SU-DHL-6 (cell line): ENCODE data around the gene TRIM32.

Source experiments
- H2AFZ ChIP-seq: fragments of 200-600 bp; sonication (generic); 2 replicates; pipeline ENCODE4 v1.6.1; 2014; ENCODE audit warnings: low read depth, mild to moderate bottlenecking, moderate library complexity, mixed read lengths, antibody characterized with exemption, low read length; ENCODE audit not compliant: severe bottlenecking
- H3F3A ChIP-seq: fragments of 200-600 bp; shearing (Covaris generic); 2 replicates; pipeline ENCODE4 v1.6.0; 2016; ENCODE audit warnings: antibody characterized with exemption, mild to moderate bottlenecking; ENCODE audit not compliant: insufficient read depth
- H3K27ac ChIP-seq: fragments of 200-600 bp; sonication (generic); 2 replicates; pipeline ENCODE4 v1.5.1; 2016; ENCODE audit warnings: low read depth, mild to moderate bottlenecking, low read length, moderate library complexity, mixed read lengths
- H3K27me3 ChIP-seq: fragments of 200-600 bp; sonication (generic), shearing (Covaris generic); 2 replicates; pipeline ENCODE4 v1.6.0; 2014; ENCODE audit warnings: mild to moderate bottlenecking, low read length
- H3K36me3 ChIP-seq: fragments of 200-600 bp; sonication (generic); 2 replicates; pipeline ENCODE4 v1.6.1; 2014; ENCODE audit warnings: mild to moderate bottlenecking, low read length, mixed read lengths
- H3K4me2 ChIP-seq: fragments of 300-600, 200-600 bp; shearing (Covaris generic), sonication (generic); 2 replicates; pipeline ENCODE4 v1.6.0; 2014; ENCODE audit warnings: low read length, low read depth, mild to moderate bottlenecking; ENCODE audit not compliant: poor library complexity, severe bottlenecking
- H3K4me3 ChIP-seq: fragments of 200-600 bp; sonication (generic); 2 replicates; pipeline ENCODE4 v1.5.1; 2014; ENCODE audit warnings: antibody characterized with exemption, low read length, mild to moderate bottlenecking, mixed read lengths; ENCODE audit not compliant: insufficient read depth, poor library complexity, severe bottlenecking
- H3K79me2 ChIP-seq: fragments of 200-600 bp; sonication (generic); 2 replicates; pipeline ENCODE4 v1.6.1; 2014; ENCODE audit warnings: mild to moderate bottlenecking, low read length, moderate library complexity; ENCODE audit not compliant: insufficient read depth
- H3K9ac ChIP-seq: fragments of 200-600 bp; sonication (generic); 2 replicates; pipeline ENCODE4 v1.7.0; 2014; ENCODE audit warnings: mild to moderate bottlenecking, low read length
- H3K9me2 ChIP-seq: fragments of 200-600 bp; sonication (generic); replicated peaks from 2 replicates; pipeline ENCODE4 v1.6.1; 2014; ENCODE audit warnings: low read length; ENCODE audit not compliant: insufficient read depth
- H3K9me3 ChIP-seq: fragments of 200-600 bp; sonication (generic); 2 replicates; pipeline ENCODE4 v1.6.1; 2014; ENCODE audit warnings: low read length, mixed read lengths; ENCODE audit not compliant: insufficient read depth
- H4K20me1 ChIP-seq: fragments of 200-600 bp; sonication (generic); 2 replicates; pipeline ENCODE4 v1.6.1; 2014; ENCODE audit warnings: low read depth, mild to moderate bottlenecking, antibody characterized with exemption, low read length, moderate library complexity, mixed read lengths
- EZH2phosphoT487 ChIP-seq: fragments of 200-600 bp; sonication (generic), shearing (Covaris generic); conservative IDR thresholded peaks from 2 replicates; pipeline ENCODE4 v1.6.1; 2018; ENCODE audit warnings: mild to moderate bottlenecking, antibody characterized with exemption, low read length, moderate library complexity, mixed read lengths
- TF ChIP-seq, protein P1 (sequence below): fragments of 200-600 bp; sonication (generic); IDR thresholded peaks from one replicate; pipeline ENCODE4 v1.5.1; 2017; ENCODE audit warnings: antibody characterized with exemption, mild to moderate bottlenecking, low read length, moderate library complexity; ENCODE audit not compliant: insufficient read depth, poor library complexity, severe bottlenecking

Gene TRIM32

DNA sequence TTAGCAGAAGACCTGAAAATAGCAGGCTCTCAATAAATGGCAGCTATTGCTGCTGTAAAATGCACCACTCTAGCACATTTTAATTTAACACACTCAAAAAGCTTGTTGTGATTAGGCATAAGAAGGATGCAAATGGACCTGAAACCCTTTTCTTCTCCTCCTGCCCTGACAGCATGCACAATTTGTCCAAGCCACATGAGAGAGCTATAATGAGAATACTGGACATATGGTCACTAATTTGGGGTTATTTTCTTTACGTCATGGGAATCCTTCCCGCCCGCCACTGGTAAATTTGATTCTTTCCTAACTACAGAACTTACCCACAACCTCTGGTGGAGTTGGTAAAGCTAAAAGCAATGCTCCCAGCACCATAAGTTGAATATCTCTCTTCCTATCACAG, 62.1 kb downstream of the TRIM32 start:
- H2AFZ ChIP-seq, result no peak overlapping the region
- H3K4me2 ChIP-seq, result no peak overlapping the region
- H3K79me2 ChIP-seq, result no peaks in the 10 kb centered on the region
- no peaks in the 10 kb centered on the region for H3K27me3 ChIP-seq
- no peaks in the 10 kb centered on the region for H3K9me2 ChIP-seq
- H3K36me3 ChIP-seq, result no peaks in the 10 kb centered on the region
- H3K4me3 ChIP-seq, result no peak overlapping the region
- no peaks in the 10 kb centered on the region for H3F3A ChIP-seq
- no peak overlapping the region for H3K9ac ChIP-seq
- no peak for TF ChIP-seq EZH2phosphoT487
- TF ChIP-seq, protein P1, sequence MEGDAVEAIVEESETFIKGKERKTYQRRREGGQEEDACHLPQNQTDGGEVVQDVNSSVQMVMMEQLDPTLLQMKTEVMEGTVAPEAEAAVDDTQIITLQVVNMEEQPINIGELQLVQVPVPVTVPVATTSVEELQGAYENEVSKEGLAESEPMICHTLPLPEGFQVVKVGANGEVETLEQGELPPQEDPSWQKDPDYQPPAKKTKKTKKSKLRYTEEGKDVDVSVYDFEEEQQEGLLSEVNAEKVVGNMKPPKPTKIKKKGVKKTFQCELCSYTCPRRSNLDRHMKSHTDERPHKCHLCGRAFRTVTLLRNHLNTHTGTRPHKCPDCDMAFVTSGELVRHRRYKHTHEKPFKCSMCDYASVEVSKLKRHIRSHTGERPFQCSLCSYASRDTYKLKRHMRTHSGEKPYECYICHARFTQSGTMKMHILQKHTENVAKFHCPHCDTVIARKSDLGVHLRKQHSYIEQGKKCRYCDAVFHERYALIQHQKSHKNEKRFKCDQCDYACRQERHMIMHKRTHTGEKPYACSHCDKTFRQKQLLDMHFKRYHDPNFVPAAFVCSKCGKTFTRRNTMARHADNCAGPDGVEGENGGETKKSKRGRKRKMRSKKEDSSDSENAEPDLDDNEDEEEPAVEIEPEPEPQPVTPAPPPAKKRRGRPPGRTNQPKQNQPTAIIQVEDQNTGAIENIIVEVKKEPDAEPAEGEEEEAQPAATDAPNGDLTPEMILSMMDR, result no peak
- no peak overlapping the region for H3K27ac ChIP-seq
- H4K20me1 ChIP-seq, result no peaks in the 10 kb centered on the region
- H3K9me3 ChIP-seq, result no peaks in the 10 kb centered on the region

DNA sequence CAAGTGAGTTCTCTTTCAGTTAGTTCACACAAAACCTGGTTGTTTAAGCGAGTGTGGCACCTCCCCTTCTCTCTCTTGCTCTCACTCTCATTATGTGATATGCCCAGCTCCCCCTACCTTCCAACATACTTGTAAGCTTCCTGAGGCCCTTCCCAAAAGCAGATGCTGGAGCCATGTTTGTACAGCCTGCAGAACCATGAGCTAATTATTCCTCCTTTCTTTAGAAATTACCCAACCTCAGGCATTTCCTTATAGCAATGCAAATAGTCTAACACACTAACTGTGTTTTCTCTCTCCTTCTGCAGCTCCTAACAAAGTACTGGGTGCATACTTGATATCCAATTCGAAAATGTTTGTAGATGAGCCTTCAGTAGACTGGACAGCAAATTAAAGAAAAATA, 62.7 kb downstream of the TRIM32 start:
- Histone ChIP-seq H3K9me3 (no peaks in the 10 kb centered on the region), H3K27ac (no peak overlapping the region), H3K9ac (no peak overlapping the region), H2AFZ (no peak overlapping the region), H3K9me2 (no peaks in the 10 kb centered on the region), H3F3A (no peaks in the 10 kb centered on the region), H3K4me3 (no peak overlapping the region), H3K36me3 (no peaks in the 10 kb centered on the region), H3K79me2 (no peaks in the 10 kb centered on the region), H3K27me3 (no peaks in the 10 kb centered on the region), H3K4me2 (no peak overlapping the region), H4K20me1 (no peaks in the 10 kb centered on the region)
- TF ChIP-seq EZH2phosphoT487, result no peak
- TF ChIP-seq, protein P1, result no peak

DNA sequence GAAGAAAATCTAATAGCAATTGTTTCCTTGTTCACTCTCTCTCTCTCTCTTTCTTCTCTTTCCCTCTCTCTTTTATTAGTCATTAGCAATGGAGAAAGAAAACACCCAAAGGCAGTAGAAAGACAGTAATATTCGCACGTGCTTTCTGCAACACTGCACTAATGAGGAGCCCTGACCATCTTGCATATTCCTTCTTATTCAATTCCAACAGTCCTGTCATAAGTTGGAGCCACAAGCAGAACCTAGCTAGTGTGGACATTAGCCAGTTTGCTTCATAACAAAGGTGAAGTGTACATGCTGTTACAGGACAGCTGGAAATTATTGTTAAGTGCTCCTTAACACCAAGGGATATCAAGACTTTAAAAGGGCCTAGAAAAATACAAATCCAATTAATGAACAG, 63.4 kb downstream of the TRIM32 start:
- Histone ChIP-seq H4K20me1 (no peaks in the 10 kb centered on the region), H3K27me3 (no peaks in the 10 kb centered on the region), H3K4me3 (no peak overlapping the region), H3K36me3 (no peaks in the 10 kb centered on the region), H3K79me2 (no peaks in the 10 kb centered on the region), H3F3A (no peaks in the 10 kb centered on the region), H3K27ac (no peak overlapping the region), H3K4me2 (no peak overlapping the region), H3K9me2 (no peaks in the 10 kb centered on the region), H3K9ac (no peak overlapping the region), H3K9me3 (no peaks in the 10 kb centered on the region), H2AFZ (no peak overlapping the region)
- no peak for TF ChIP-seq EZH2phosphoT487
- TF ChIP-seq, protein P1, result no peak
